CD4-positive, alpha-beta T cell treated with Interferon gamma for 1 hour (primary cell): ENCODE data around the gene LCE1A.

Experiments
- DNase-seq: peaks from one replicate; pipeline ENCODE4 v3.0.0-alpha.2; 2020

The LCE1A gene, protein sequence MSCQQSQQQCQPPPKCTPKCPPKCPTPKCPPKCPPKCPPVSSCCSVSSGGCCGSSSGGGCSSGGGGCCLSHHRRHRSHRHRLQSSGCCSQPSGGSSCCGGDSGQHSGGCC

DNA sequence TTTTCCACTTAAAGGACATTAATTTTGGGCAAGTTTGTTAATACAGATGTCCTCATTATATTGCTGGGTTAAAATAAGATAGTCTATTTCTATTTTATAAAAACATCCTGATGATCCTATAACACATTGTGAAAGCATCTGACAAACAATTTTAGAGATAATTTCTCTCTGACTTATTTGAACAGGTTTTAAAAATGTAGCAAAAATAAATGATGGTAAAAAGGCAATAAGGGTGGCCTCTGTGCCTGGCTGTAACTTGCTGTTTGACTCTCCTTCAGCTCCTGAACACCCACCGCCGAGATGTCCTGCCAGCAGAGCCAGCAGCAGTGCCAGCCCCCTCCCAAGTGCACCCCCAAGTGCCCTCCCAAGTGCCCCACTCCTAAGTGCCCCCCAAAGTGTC lies at the start of gene LCE1A:
TSS of gene LCE1A (plus strand) at position 301 of the 400 bp plus-strand sequence. CDS start at position 301, 0 bp downstream.
- DNase-seq = no peak

DNA sequence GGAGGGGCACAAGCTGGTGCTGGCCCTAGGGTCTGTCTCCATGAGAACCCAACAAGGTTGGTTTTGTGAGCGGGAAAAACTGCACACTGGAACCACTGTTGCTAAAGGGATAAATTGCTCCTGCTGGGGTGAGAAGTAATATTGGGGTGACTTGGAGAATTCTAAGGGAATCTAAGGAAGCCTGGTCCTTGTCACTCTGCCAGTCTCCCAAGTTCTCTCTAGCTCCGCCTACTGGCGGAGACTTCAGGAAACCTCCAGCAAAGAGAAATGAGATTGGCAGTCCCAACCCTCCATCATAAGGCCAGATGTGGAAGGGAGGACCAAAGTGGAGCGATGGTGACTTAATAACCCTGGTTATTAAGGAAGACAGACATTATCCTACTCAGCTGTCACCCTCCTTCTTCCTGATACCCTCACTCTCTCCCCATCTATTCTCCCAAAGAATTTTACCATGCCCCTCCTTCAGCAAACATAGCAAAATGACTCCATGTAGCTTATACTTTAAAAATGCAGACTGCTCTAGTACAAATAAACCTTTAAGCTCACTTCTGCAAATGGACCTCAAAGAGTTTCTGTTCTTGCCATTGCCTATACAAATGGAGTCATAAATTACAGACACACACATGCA lies 49.6 kb upstream of the LCE1A start:
- DNase-seq = no peak

DNA sequence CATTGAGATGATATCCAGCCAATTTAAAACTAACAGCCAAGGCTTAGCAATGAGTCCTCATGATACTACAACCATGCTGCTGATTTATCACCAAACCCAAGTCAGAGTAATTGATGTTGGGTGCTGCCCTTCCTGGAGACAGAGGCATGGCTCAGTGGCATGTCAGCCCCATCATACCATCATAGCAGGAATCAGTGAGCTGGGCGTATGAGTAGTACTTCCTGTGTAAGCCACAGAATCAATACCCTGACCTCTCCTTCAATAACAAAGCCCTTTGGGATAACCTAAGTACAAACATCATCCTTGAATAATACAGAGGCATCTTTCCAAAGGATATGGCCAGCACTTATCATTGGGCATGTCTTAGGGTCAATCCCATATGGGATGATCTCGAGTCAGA lies 44.2 kb upstream of the LCE1A start:
- no peak for DNase-seq

DNA sequence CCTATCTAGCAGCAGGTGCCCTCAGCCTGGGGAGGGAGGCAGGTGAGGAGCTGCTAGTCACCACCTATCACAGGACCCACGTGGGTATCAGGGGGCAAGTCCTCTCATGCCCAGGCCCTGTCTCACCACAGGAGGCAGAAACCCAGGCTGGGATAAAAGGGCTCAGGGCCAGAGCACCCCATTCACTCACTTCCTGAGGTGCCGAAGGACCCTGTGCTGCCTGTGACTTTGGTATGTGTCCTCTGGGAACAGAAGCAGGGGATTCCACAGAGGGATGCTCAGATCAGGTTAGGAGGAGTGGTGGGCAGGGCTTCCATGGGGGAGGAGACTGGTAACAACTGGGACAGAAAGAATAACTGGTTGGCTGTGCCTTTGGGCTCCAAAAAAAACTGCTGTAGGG lies 41.2 kb upstream of the LCE1A start, which contains the start of gene LCE1E:
TSS of gene LCE1E (plus strand) at position 181 of the 400 bp plus-strand sequence. CDS start 1,043 bp downstream, outside the sequence.
- DNase-seq = no peak

GRCh38 chr1:152795686-152796085 lies 31.6 kb upstream of the LCE1A start:
- DNase-seq = no peak

- no peak for DNase-seq
Measured at GRCh38 chr1:152796421-152796820, 30.9 kb upstream of the LCE1A start, which contains the start of gene LCE1D. TSS of gene LCE1D (plus strand) at chr1:152796721. CDS start at chr1:152797795, 1,074 bp downstream.

DNA sequence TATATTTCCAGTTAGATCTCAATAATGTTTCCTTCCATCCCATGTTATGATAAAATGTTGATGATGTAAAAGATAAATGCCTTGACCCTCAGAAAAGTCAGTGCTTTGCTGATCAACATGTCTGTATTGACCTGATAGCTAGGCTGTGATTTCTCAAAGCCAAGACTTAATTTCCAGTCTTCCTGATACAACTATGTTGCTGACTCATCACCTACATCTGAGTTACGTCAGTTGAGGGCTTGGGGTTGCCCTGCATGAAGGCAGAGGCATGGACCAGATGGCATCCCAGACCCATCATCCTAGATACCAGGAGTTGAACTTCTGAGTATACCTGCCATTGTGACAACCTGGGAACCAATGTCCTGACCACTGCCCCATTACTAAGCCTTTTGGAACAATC lies 25.9 kb upstream of the LCE1A start:
- no peak for DNase-seq

- DNase-seq = no peak
Measured at GRCh38 chr1:152806576-152806975, 20.7 kb upstream of the LCE1A start, which contains the start of gene LCE1C. TSS of gene LCE1C (minus strand) at chr1:152806651. CDS start at chr1:152805478, 1,173 bp downstream.

DNA sequence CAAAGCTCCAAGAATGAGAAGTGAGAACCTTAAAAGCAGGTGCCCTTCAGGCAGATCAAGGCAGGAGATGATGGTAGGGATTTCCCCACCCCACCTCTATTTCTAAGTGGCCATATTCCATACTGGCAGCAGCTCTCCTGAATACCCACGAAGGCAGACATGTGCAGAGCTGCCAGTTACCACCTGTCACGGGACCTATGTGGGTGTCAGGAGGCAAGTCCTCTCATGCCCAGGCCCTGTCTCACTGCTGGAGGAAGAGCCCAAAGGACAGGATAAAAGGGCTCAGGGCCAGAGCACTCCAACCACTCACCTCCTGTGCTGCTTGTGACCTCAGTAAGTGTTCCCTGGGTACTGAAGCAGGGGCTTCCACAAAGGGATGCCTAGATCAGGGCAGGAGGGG lies 16.2 kb upstream of the LCE1A start:
- DNase-seq = no peak

DNA sequence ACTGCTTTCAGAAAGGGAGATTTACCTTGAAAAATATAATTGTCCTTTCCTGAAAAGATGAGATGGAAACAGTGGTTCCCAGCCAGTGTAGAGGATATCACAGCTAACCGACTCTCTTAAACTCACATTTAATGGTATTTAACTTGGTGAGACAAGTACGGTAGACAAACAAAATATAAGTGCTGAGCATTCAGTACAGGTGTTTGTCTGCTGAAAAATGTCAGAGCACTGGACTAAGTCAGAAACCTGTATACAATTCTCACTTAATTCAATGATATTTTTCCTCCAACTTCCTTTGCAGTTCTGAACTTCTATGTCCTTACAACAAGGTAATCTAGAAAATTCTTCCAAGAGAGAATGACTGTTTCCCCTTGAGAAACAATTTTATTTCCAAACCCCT lies 15.6 kb upstream of the LCE1A start, which contains the start of gene LCE1B:
TSS of gene LCE1B (plus strand) at position 301 of the 400 bp plus-strand sequence. CDS start 476 bp downstream, outside the sequence.
- no peak for DNase-seq

DNA sequence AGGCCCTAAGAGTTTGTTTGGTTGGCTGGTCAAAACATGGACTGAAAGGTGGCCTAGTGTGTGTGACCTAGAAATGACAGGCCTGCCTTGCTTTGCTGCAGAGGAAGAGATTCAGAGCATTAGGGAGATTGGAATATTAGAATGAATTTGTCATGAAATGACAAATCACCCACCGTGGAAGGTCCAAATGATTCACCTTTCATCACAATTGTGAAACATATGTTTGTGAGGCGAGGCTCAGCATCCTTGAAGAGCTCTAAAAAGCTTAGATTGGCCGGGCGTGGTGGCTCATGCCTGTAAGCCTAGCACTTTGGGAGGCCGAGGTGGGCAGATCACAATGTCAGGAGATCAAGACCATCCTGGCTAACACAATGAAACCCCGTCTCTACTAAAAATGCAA lies 10.0 kb upstream of the LCE1A start:
- no peak for DNase-seq

- DNase-seq = no peak
Measured at GRCh38 chr1:152823294-152823693, 4.0 kb upstream of the LCE1A start.

DNA sequence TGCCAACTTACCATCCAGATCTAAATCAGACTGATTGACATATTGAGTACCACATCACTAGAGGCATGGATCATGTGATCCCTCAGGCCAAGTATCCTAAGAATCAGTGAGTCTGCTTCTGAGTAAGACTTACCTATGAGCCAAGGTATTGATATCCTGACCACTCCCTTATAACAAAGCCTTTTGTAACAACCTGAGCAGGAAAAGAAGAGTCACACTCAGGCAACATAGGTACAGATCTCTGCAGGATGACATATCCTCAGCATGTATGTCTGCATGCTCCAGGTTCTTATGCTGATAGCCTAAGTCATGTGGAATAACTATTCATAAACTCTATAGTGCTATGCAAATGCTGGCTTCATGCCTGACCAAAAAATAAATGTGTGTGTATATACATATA lies 2.3 kb upstream of the LCE1A start:
- no peak for DNase-seq

GRCh38 chr1:152836870-152837269 lies 9.6 kb downstream of the LCE1A start:
- DNase-seq = no peak

GRCh38 chr1:152842556-152842955 lies 15.3 kb downstream of the LCE1A start, which contains the start of gene LCE6A:
TSS of gene LCE6A (plus strand) at chr1:152842856. CDS start at chr1:152843521, 665 bp downstream.
- DNase-seq = no peak

DNA sequence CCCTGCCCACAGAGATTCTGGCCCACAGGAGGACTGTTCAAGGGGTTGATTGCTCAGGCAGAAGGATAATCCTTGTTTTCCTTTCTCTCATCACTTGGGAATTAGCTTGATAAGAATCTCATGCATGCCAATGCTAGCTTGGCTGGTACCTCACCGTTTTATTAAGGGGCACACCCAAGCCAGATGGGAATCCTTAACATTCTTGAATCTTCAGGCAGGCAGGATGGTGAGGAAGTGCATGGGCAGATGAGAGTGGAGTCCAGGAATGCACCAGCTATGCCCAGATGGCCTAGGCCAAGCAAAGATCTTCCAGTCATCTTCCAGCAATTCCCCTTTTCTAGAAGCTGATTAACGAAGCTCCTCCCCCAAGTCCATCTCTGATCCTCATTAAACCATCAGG lies 28.4 kb downstream of the LCE1A start:
- no peak for DNase-seq

GRCh38 chr1:152858062-152858461 lies 30.8 kb downstream of the LCE1A start:
- no peak for DNase-seq

GRCh38 chr1:152859696-152860095 lies 32.4 kb downstream of the LCE1A start, which contains the start of gene LCE7A:
TSS of gene LCE7A (plus strand) at chr1:152859996. CDS start at chr1:152860698, 702 bp downstream.
- DNase-seq = no peak

GRCh38 chr1:152860129-152860528 lies 32.9 kb downstream of the LCE1A start:
- no peak for DNase-seq

DNA sequence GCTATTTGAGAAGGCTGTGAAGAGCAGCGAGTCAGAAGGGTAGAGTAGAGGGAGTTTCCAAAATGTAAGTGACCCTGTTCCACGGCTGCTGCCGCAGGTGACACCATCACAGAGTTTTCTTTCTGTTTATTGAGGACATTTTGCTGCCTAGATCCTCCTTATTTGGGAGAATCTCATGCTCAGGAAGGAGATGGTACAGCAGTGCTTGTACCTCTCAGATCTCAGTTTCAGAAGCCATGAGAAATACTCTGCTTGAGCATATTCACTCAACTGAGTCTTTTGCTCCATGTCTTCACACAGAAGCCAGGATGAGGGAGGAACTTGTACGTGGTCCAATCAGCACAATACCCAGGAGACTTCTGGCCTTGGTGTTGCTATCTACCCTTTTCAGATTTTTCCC lies 34.1 kb downstream of the LCE1A start:
- no peak for DNase-seq

DNA sequence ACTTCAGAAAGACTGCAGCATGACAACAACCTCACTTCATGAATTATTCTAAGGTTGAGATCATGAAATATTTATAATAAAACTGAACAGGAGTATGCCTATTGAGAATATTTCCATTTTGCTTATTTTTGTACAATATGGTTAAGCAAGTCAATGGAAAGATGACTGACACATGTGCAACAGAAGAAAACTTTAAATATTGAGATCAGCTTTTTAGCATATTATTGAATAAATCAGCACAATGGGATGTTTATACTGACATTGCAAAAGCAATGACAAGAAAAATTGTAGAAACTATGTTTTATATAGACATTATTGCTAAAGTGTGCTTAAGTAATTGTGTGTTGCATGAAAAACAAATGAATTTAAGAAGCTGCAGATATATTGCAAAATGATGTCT lies 37.2 kb downstream of the LCE1A start:
- DNase-seq = no peak

DNA sequence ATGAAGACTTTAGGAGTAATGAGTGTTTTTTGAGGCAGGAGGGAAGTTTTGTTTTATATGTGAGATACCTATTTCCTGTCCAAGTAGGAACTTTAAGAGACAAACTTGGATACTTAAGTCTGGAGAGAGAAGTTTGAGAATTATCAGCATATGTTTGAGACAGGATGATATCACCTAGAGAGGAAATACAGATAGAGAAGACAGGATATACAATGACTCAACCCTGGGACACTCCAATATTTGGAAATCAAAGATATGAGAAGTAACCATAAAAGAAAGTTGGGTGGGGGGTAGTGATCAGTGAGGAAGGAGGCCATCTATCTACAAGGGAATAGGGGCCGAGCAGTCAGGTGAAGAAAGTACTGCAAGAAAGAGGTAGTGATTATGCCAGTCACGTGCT lies 39.0 kb downstream of the LCE1A start:
- no peak for DNase-seq

GRCh38 chr1:152869808-152870419 lies 42.6 kb downstream of the LCE1A start:
- DNase-seq = no peak
